HepG2 (cell line): ENCODE data around the gene PODN. TPM values are rescaled to one million over a fixed set of nuclear protein-coding genes. Genes with fewer than 3 reads are reported as not detected.

Experiments used
- ELF1 ChIP-seq: sonication (generic); formaldehyde crosslinking; IDR thresholded peaks from 2 replicates; pipeline ENCODE4 v1.4.0; 2020; ENCODE audit warnings: missing genetic modification reagents
- GATAD2A ChIP-seq: IDR thresholded peaks from 2 replicates; pipeline ENCODE4 v1.6.1; 2016
- HIC2 ChIP-seq: sonication (generic); formaldehyde crosslinking; IDR thresholded peaks from 2 replicates; pipeline ENCODE4 v1.9.0; 2022; ENCODE audit warnings: low read depth, missing genetic modification reagents
- HNF1B ChIP-seq: sonication (generic); formaldehyde crosslinking; IDR thresholded peaks from 2 replicates; pipeline ENCODE4 v1.5.1; 2020; ENCODE audit warnings: mild to moderate bottlenecking, moderate library complexity, missing genetic modification reagents
- HOMEZ ChIP-seq: IDR thresholded peaks from 2 replicates; pipeline ENCODE4 v1.6.1; 2016; ENCODE audit warnings: low read depth
- NCOA1 ChIP-seq: sonication (generic); formaldehyde crosslinking; IDR thresholded peaks from 2 replicates; pipeline ENCODE4 v1.9.0; 2021; ENCODE audit warnings: missing genetic modification reagents
- NFKBIZ ChIP-seq: IDR thresholded peaks from 2 replicates; pipeline ENCODE4 v1.6.1; 2018; ENCODE audit warnings: missing genetic modification reagents, missing compliant biosample characterization
- PITX1 ChIP-seq: sonication (generic); formaldehyde crosslinking; IDR thresholded peaks from 2 replicates; pipeline ENCODE4 v1.5.1; 2020; ENCODE audit warnings: mild to moderate bottlenecking, missing genetic modification reagents
- POGZ ChIP-seq: sonication (generic); formaldehyde crosslinking; IDR thresholded peaks from 2 replicates; pipeline ENCODE4 v1.4.0; 2020; ENCODE audit warnings: mild to moderate bottlenecking, missing genetic modification reagents
- TRAFD1 ChIP-seq: sonication (generic); formaldehyde crosslinking; IDR thresholded peaks from 2 replicates; pipeline ENCODE4 v1.5.1; 2020; ENCODE audit warnings: missing genetic modification reagents, mild to moderate bottlenecking, borderline replicate concordance
- UBTF ChIP-seq: sonication (generic); formaldehyde crosslinking; IDR thresholded peaks from 2 replicates; pipeline ENCODE4 v1.4.0; 2020; ENCODE audit warnings: mild to moderate bottlenecking, missing genetic modification reagents
- ZFP82 ChIP-seq: sonication (generic); formaldehyde crosslinking; IDR thresholded peaks from 2 replicates; pipeline ENCODE4 v1.5.1; 2020; ENCODE audit warnings: mild to moderate bottlenecking, missing genetic modification reagents, borderline replicate concordance
- ZNF329 ChIP-seq: sonication (generic); formaldehyde crosslinking; IDR thresholded peaks from 2 replicates; pipeline ENCODE4 v1.9.0; 2021; ENCODE audit warnings: low read depth, mild to moderate bottlenecking, missing genetic modification reagents
- ZNF646 ChIP-seq: sonication (generic); formaldehyde crosslinking; IDR thresholded peaks from 2 replicates; pipeline ENCODE4 v1.9.0; 2021; ENCODE audit warnings: mild to moderate bottlenecking, missing genetic modification reagents
- polyA plus RNA-seq, 8 experiments: library from polyadenylated mRNA; depleted of rRNA in 3 of 8; stranded (reverse) in 7 of 8; unstranded in 1 of 8; fragments of >200 nt; fragmentation: Illumina TruSeq in 4 of 8; extraction: Trizol in 4 of 8; gene quantifications; 2 replicates each; pipeline versions ENCODE4 v1.2.1 to v1.2.3, GENCODE V29; 2011 to 2016; ENCODE audit warnings: low read depth in 4 of 8, missing spikeins in 1 of 8, mixed read lengths in 1 of 8; ENCODE audit not compliant: insufficient read depth in 1 of 8
- total RNA-seq, 5 experiments: library from RNA; depleted of rRNA; stranded (reverse); fragments of >200 nt; fragmentation: Illumina TruSeq; extraction: Trizol; gene quantifications; 2 replicates each; pipeline ENCODE4 v1.2.3, GENCODE V29; 2016; ENCODE audit warnings: low read depth in 1 of 5

PODN gene
- total and polyA plus RNA-seq, 2 of the 13 experiments (the other 11 are each of a cell fraction or from before 2014, with no cell fraction given), result 0.13 TPM; not detected in 1

- TF ChIP-seq POGZ (CRISPR knock-in tag) (no peak), ZNF329 (no peak), ZNF646 (CRISPR knock-in tag) (0 out of 2 replicates have a peak, but pooled peaks have one; percentile 5), HOMEZ (no peak), ZFP82 (0 out of 2 replicates have a peak, but pooled peaks have one; percentile 26), PITX1 (CRISPR knock-in tag) (no peak), HIC2 (CRISPR knock-in tag) (no peak), TRAFD1 (no peak), ELF1 (CRISPR knock-in tag) (no peak), GATAD2A (CRISPR knock-in tag) (no peak), NFKBIZ (CRISPR knock-in tag) (no peak), NCOA1 (no peak), HNF1B (CRISPR knock-in tag) (no peak), UBTF (CRISPR knock-in tag) (no peak)
Measured at GRCh38 chr1:53111693-53112092, 49.7 kb downstream of the PODN start (continued).
